ENCODE results near the gene ARL3.

Gene ARL3

GRCh38 chr10:102633287-102633686 is 80.9 kb downstream of the ARL3 start:
- TF ChIP-seq, protein P1, sequence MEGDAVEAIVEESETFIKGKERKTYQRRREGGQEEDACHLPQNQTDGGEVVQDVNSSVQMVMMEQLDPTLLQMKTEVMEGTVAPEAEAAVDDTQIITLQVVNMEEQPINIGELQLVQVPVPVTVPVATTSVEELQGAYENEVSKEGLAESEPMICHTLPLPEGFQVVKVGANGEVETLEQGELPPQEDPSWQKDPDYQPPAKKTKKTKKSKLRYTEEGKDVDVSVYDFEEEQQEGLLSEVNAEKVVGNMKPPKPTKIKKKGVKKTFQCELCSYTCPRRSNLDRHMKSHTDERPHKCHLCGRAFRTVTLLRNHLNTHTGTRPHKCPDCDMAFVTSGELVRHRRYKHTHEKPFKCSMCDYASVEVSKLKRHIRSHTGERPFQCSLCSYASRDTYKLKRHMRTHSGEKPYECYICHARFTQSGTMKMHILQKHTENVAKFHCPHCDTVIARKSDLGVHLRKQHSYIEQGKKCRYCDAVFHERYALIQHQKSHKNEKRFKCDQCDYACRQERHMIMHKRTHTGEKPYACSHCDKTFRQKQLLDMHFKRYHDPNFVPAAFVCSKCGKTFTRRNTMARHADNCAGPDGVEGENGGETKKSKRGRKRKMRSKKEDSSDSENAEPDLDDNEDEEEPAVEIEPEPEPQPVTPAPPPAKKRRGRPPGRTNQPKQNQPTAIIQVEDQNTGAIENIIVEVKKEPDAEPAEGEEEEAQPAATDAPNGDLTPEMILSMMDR (IDR thresholded peaks at IDR 0.05) = no peak
- H2AFZ ChIP-seq = peak overlapping the region; percentile 59
- H3K79me2 ChIP-seq = no peaks in the 10 kb centered on the region
- H3K27ac ChIP-seq = peak overlapping the region; percentile 98
- peaks cover 60% of the 10 kb centered on the region for H3K4me1 ChIP-seq
- peak overlapping the region; percentile 33 for H3K9ac ChIP-seq
- no peak overlapping the region for H3K4me3 ChIP-seq (ENCODE audit: low read depth, low read length)
- H3K27me3 ChIP-seq (ENCODE audit: control insufficient read depth, insufficient read depth, low read length) = no peaks in the 10 kb centered on the region
- H3K36me3 ChIP-seq (ENCODE audit: control insufficient read depth, insufficient read depth, low read length) = no peaks in the 10 kb centered on the region
- no peaks in the 10 kb centered on the region for H3K9me3 ChIP-seq (ENCODE audit: control insufficient read depth, low read length)
- H3K4me2 ChIP-seq (ENCODE audit: low read length) = no peak overlapping the region

GRCh38 chr10:102632394-102633111 is 81.6 kb downstream of the ARL3 start:
- Histone ChIP-seq H3K4me2 (ENCODE audit: low read length) (peak overlapping the region; percentile 33), H3K4me1 (peaks cover 68% of the 10 kb centered on the region), H3K4me3 (ENCODE audit: low read depth, low read length) (no peak overlapping the region), H3K27me3 (ENCODE audit: control insufficient read depth, insufficient read depth, low read length) (no peaks in the 10 kb centered on the region), H3K9me3 (ENCODE audit: control insufficient read depth, low read length) (no peaks in the 10 kb centered on the region), H3K9ac (peak overlapping the region; percentile 32), H2AFZ (peak overlapping the region; percentile 59), H3K79me2 (no peaks in the 10 kb centered on the region), H3K36me3 (ENCODE audit: control insufficient read depth, insufficient read depth, low read length) (no peaks in the 10 kb centered on the region), H3K27ac (peak overlapping the region; percentile 98)
- TF ChIP-seq, protein P1 (IDR thresholded peaks at IDR 0.05) = no peak

GRCh38 chr10:102631525-102632393 is 82.4 kb downstream of the ARL3 start:
- Histone ChIP-seq H2AFZ (peak overlapping the region; percentile 16), H3K4me3 (ENCODE audit: low read depth, low read length) (no peak overlapping the region), H3K4me1 (peaks cover 75% of the 10 kb centered on the region), H3K36me3 (ENCODE audit: control insufficient read depth, insufficient read depth, low read length) (no peaks in the 10 kb centered on the region), H3K9me3 (ENCODE audit: control insufficient read depth, low read length) (no peaks in the 10 kb centered on the region), H3K4me2 (ENCODE audit: low read length) (no peak overlapping the region), H3K9ac (no peak overlapping the region), H3K27ac (peak overlapping the region; percentile 98), H3K79me2 (no peaks in the 10 kb centered on the region), H3K27me3 (ENCODE audit: control insufficient read depth, insufficient read depth, low read length) (no peaks in the 10 kb centered on the region)
- TF ChIP-seq, protein P1 (IDR thresholded peaks at IDR 0.05) = no peak

- Histone ChIP-seq H3K79me2 (no peaks in the 10 kb centered on the region), H3K27ac (peak overlapping the region; percentile 98), H3K9ac (no peak overlapping the region), H3K4me2 (ENCODE audit: low read length) (no peak overlapping the region), H3K4me1 (peaks cover 86% of the 10 kb centered on the region), H3K9me3 (ENCODE audit: control insufficient read depth, low read length) (no peaks in the 10 kb centered on the region), H3K27me3 (ENCODE audit: control insufficient read depth, insufficient read depth, low read length) (no peaks in the 10 kb centered on the region), H3K4me3 (ENCODE audit: low read depth, low read length) (no peak overlapping the region), H2AFZ (no peak overlapping the region), H3K36me3 (ENCODE audit: control insufficient read depth, insufficient read depth, low read length) (no peaks in the 10 kb centered on the region)
- TF ChIP-seq, protein P1 (IDR thresholded peaks at IDR 0.05) = no peak
These were observed 83.5 kb downstream of the ARL3 start for GRCh38 chr10:102630663-102631062.
